Ascending aorta (tissue), 2 donors: ENCODE results near the gene UXT. TPM values are rescaled to one million over a fixed set of nuclear protein-coding genes. Genes with fewer than 3 reads are reported as not detected.

Experiments used
- DNase-seq, 2 donors: peaks; one replicate each; pipeline ENCODE4 v3.0.0-alpha.2; 2019; ENCODE audit warnings: low spot score in 2 of 2
- H3K27ac ChIP-seq, 2 donors: fragments of 200-600 bp; sonication (generic); one replicate each; pipeline ENCODE4 v1.5.1; 2016 to 2017; ENCODE audit warnings: mild to moderate bottlenecking in 1 of 2
- H3K27me3 ChIP-seq: fragments of 200-600 bp; sonication (generic); one replicate; pipeline ENCODE4 v1.5.1; 2017
- H3K36me3 ChIP-seq, 2 donors: fragments of 200-600 bp; sonication (generic); one replicate each; pipeline ENCODE4 v1.5.1; 2016
- H3K4me1 ChIP-seq, 2 donors: fragments of 200-600 bp; sonication (generic); one replicate each; pipeline ENCODE4 v1.5.1; 2016 to 2017; ENCODE audit warnings: mild to moderate bottlenecking in 1 of 2
- H3K4me3 ChIP-seq, 2 donors: fragments of 200-600 bp; sonication (generic); one replicate each; pipeline ENCODE4 v1.5.1; 2016 to 2017; ENCODE audit warnings: mild to moderate bottlenecking in 1 of 2
- H3K9me3 ChIP-seq, 2 donors: fragments of 200-600 bp; sonication (generic); one replicate each; pipeline ENCODE4 v1.5.1; 2016
- CTCF ChIP-seq, 3 experiments: fragments of 200-600 bp in 2 of 3; fragments of 450-650 bp in 1 of 3; sonication (generic) in 2 of 3; IDR thresholded peaks; one replicate each; pipeline ENCODE4 v1.5.1; 2016 to 2019; ENCODE audit warnings: antibody characterized with exemption in 3 of 3, mild to moderate bottlenecking in 1 of 3, moderate library complexity in 1 of 3
- intact Hi-C: fragments of 100-400 bp; cut with DNase I; formaldehyde crosslinking; loops from one replicate; pipeline ENCODE4 v1.15.1; 2023
- total RNA-seq: library from RNA; depleted of rRNA; stranded (reverse); fragments of >200 nt; gene quantifications from one replicate; pipeline ENCODE4 v1.1.0, GENCODE V29; 2016

The UXT gene
- total RNA-seq, 1 donor from 2014 or later, result 63.6 TPM

- no peak overlapping the region for H3K4me3 ChIP-seq
- H3K9me3 ChIP-seq, result no peaks in the 10 kb centered on the region
- peaks cover 0 to 7% of the 10 kb centered on the region in 2 donors for H3K4me1 ChIP-seq
- TF ChIP-seq CTCF (IDR thresholded peaks at IDR 0.05), result no peak
- no peaks in the 10 kb centered on the region for H3K36me3 ChIP-seq
- DNase-seq, result no peak
- H3K27ac ChIP-seq, result no peak overlapping the region
- no peaks in the 10 kb centered on the region for H3K27me3 ChIP-seq
- intact Hi-C loops, result loop anchor here (5.0 kb wide), 1 partner anchor 64 kb away; the partner anchor contains the start of gene TIMP1
These were observed 12.3 kb downstream of the UXT start for GRCh38 chrX:47646636-47647035.

GRCh38 chrX:47645530-47645929 lies 13.4 kb downstream of the UXT start:
- no peaks in the 10 kb centered on the region for H3K9me3 ChIP-seq
- no peak overlapping the region for H3K27ac ChIP-seq
- H3K4me3 ChIP-seq, result no peak overlapping the region
- H3K4me1 ChIP-seq, result peaks cover 0 to 7% of the 10 kb centered on the region in 2 donors
- H3K36me3 ChIP-seq, result peaks cover under 1 to 7% of the 10 kb centered on the region in 2 donors
- DNase-seq, result no peak
- no peak for TF ChIP-seq CTCF (IDR thresholded peaks at IDR 0.05)
- H3K27me3 ChIP-seq, result no peaks in the 10 kb centered on the region
- intact Hi-C loops, result loop anchor here (5.0 kb wide), 1 partner anchor 63 kb away; the partner anchor contains the start of gene TIMP1

GRCh38 chrX:47644557-47645091 lies 14.4 kb downstream of the UXT start:
- intact Hi-C loops, result loop anchor here (5.0 kb wide), 1 partner anchor 62 kb away; the partner anchor contains the start of gene TIMP1
- H3K4me1 ChIP-seq, result peaks cover 0 to 7% of the 10 kb centered on the region in 2 donors
- peaks cover 8 to 16% of the 10 kb centered on the region in 2 donors for H3K36me3 ChIP-seq
- no peak overlapping the region for H3K4me3 ChIP-seq
- peak in 1 of 2 donors; percentile 39 for DNase-seq
- TF ChIP-seq CTCF (IDR thresholded peaks at IDR 0.05), result peak in 2 of 3 experiments; percentile 24 to 38
- peaks cover 0 to 6% of the 10 kb centered on the region in 2 donors for H3K9me3 ChIP-seq
- no peak overlapping the region for H3K27ac ChIP-seq
- H3K27me3 ChIP-seq, result no peaks in the 10 kb centered on the region

GRCh38 chrX:47643926-47644325 lies 15.1 kb downstream of the UXT start:
- Histone ChIP-seq H3K27me3 (no peaks in the 10 kb centered on the region), H3K27ac (no peak overlapping the region), H3K9me3 (peaks cover 0 to 7% of the 10 kb centered on the region in 2 donors), H3K4me3 (no peak overlapping the region), H3K4me1 (peaks cover 0 to 2% of the 10 kb centered on the region in 2 donors), H3K36me3 (peaks cover 12 to 23% of the 10 kb centered on the region in 2 donors)
- TF ChIP-seq CTCF (IDR thresholded peaks at IDR 0.05), result peak in 2 of 3 experiments; percentile 20 to 35
- DNase-seq, result peak in 1 of 2 donors; percentile 38
- intact Hi-C loops, result no loop called here

GRCh38 chrX:47638816-47639215 lies 20.2 kb downstream of the UXT start:
- Histone ChIP-seq H3K27me3 (no peaks in the 10 kb centered on the region), H3K36me3 (peaks cover 38 to 51% of the 10 kb centered on the region in 2 donors), H3K9me3 (peaks cover 0 to 7% of the 10 kb centered on the region in 2 donors), H3K27ac (no peak overlapping the region), H3K4me3 (no peak overlapping the region), H3K4me1 (no peaks in the 10 kb centered on the region)
- DNase-seq, result no peak
- intact Hi-C loops, result no loop called here
- TF ChIP-seq CTCF (IDR thresholded peaks at IDR 0.05), result no peak
